GM13977 (cell line): ENCODE measurements around the gene PGAP6.
"Not testable (repeated sequence)": the region's sequence is repeated elsewhere in the genome, so short reads cannot be mapped to it uniquely, and the experiment has no call there.

Experiments
- DNase-seq: peaks from one replicate; pipeline ENCODE4 v3.0.0; 2012; ENCODE audit warnings: low spot score
- in situ Hi-C: fragments of 300-500 bp; cut with MboI; formaldehyde crosslinking; loops from one replicate; pipeline ENCODE4 v1.12.0; 2022; ENCODE audit warnings: low sequenced_read_pairs, low pct_unique_long_range_greater_than_20kb, mixed read lengths, inconsistent platforms; ENCODE audit not compliant: unreplicated experiment
- TF ChIP-seq, protein P1 (sequence below): IDR thresholded peaks from 2 replicates; pipeline ENCODE4 v1.5.1; 2012; ENCODE audit warnings: mild to moderate bottlenecking, control low read depth; ENCODE audit not compliant: insufficient read depth; ENCODE audit errors: extremely low read depth, missing control alignments

PGAP6 gene

DNA sequence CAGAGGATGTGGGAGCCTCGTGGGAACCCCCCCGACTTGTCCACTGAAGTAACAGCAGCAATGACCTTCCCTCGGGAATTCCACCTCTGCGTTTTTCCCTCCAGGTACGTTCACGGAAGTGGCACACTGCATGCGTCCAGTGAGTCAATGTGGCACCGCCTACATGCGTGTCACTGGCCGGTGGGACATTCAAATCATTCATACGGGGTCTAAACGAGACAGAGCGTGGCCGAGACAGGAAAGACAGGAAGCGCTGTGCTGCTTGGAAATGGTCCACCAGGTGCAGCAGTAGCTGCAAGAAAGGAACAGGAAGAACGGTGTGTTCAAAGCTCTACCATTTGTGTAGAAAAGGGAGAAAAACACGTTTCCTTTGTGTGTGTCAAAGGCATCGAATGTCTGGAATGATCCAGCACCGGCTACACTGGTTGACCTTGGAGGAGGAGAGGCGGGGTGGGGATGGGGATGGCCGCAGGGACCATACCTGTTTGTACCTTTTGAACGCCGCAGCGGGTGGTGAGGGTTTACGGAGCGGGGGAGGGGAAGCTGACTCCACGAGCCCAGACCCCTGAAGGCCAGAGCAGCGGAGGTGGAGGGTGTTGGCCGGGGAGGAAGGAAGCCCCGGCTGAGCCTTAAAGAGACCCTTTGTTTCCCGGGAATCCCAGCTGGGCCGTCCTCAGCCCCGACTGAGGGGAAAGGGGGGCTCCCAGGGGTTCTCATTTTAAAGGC lies 1.7 kb upstream of the PGAP6 start:
- TF ChIP-seq, protein P1, sequence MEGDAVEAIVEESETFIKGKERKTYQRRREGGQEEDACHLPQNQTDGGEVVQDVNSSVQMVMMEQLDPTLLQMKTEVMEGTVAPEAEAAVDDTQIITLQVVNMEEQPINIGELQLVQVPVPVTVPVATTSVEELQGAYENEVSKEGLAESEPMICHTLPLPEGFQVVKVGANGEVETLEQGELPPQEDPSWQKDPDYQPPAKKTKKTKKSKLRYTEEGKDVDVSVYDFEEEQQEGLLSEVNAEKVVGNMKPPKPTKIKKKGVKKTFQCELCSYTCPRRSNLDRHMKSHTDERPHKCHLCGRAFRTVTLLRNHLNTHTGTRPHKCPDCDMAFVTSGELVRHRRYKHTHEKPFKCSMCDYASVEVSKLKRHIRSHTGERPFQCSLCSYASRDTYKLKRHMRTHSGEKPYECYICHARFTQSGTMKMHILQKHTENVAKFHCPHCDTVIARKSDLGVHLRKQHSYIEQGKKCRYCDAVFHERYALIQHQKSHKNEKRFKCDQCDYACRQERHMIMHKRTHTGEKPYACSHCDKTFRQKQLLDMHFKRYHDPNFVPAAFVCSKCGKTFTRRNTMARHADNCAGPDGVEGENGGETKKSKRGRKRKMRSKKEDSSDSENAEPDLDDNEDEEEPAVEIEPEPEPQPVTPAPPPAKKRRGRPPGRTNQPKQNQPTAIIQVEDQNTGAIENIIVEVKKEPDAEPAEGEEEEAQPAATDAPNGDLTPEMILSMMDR = no peak
- in situ Hi-C loops = no loop called here
- DNase-seq = no peak

DNA sequence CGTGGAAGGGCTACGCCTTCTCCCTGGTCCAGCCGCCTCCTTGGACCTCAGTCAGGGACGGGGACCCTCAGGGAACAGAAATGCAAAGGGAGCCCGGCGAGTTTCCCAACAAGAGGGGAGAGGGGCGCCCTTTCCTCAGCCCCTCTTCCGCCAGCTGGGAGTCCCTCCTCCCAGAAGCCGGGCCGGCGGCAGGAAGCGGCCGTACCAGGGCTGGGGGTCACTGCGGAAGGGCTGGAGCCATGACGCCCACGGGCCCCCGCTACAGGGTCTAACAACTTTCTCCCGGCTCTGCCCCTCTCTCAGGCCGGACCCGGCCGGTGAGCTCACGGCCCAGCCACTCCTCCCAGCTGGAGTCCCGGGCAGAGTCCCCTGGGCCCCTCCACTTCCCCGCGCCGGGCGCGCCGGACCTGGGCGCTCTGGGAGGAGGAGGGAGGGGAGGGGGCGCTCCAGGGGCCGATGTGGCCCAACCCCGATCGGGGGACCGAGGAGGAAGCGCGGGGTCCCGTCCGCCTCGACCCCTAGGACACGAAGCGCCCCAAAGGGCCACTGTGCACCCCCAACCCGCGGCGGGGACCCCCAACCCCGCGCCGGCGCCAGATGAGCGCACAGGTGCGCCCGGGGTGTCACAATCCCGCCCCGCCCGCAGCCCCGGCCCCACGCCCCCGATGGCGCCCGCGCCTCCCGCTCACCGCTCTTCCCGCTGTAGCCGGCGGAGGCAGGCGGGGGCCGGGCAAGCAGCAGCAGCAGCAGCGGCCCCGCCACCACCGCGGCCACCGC lies 578 bp downstream of the PGAP6 start:
- TF ChIP-seq, protein P1 = no peak
- peak; percentile 59 for DNase-seq
- in situ Hi-C loops = no loop called here

DNA sequence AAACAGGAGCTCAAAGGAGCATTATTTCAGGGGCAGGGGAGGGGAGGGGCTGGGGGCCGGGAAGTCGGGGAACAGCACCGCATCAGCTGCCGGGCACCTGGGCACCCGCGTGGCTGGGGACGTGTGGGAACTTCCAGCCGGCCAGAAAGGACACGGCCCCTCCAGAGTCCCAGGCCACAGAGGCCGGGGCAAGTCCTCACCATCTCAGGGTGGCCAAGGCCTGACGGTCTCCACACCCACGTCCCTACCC lies 1.1 kb downstream of the PGAP6 start:
- TF ChIP-seq, protein P1 = no peak
- no peak for DNase-seq
- in situ Hi-C loops = no loop called here

DNA sequence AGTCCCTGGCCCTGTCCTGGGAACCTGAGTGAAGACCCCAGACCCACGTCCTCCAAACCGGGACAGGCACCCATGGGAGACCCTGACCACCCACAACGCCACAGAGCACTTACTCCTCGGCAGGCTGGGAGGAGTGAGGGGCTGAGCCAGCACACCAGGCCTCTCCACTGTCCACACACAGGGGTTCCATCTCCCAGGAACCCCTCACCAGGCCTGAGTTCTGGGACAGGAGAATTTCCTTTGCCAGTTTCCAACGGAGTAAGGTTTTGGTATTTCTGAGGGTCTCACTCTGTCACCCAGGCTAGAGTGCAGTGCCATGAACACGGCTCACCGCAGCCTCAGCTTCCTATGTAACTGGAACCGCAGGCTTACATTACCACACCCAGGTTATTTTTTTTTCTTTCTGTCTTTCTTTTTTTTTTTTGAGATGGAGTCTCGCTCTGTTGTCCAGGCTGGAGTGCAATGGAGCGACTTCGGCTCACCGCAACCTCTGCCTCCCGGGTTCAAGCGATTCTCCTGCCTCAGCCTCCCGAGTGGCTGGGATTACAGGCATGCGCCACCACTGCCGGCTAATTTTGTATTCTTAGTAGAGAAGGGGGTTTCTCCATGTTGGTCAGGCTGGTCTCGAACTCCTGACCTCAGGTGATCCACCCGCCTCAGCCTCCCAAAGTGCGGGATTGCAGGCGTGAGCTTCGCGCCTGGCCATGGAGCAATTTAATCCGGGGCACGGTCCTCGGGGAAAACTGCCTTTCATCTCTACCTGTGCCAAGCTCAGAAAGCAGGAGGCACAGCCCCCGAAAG lies 1.6 kb downstream of the PGAP6 start:
- DNase-seq = no peak
- in situ Hi-C loops = no loop called here
- TF ChIP-seq, protein P1 = no peak

DNA sequence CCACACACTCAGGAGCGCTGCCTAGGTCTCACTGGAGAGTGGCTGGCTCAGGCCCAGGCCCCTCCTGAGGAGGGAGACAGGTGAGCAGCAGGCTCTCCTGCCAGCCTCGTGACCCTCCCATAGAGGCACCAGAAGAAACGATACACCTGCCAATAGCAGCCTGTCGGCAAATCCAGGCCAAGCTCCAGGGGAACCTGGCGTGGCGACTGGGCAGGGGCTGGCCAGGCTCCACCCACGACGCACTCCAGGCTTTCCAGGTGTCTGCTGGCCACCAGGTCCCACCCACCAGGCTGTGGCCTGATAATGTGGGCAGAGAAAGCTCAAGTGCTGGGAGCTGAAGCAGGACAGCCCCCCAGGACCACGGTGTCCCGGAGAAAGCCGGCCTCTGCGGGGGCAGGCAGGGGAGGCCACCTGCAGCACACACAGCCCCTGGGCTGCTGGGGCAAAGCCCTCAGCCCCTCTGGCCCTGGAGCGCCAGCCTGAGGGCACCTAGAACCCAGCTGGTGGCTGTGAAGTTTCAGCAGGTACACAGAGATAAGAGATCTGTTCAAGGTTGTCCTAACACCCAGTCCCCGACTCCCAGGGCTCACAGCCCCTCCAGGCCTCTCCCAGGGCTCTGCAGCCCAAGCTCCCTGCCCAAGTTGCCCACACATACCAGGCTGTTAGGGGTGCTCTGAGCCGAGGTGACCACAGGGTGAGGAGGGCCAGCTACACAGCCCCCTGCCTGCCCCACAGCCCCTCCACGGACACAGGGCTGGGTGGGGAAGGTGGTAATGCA lies 2.4 kb downstream of the PGAP6 start:
- DNase-seq = no peak
- TF ChIP-seq, protein P1 = no peak
- in situ Hi-C loops = no loop called here

DNA sequence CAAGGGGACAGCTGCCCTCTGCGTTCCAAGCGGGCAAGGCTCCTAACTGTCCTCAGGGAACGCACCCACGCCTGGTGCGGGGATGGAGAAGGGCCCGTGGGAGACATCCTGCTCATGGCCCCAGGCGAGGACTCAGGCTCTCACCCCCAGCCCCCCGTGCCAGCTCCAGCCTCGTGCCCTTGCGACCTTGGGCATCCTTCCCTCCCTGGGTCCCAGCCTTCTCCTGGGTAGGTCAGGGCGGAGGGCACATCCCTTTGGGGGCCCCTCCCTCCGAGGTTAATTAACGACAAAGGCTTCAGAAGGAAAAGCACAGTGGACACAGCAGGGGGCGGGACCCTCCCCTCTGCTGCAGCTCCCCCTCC lies 3.0 kb downstream of the PGAP6 start:
- no peak for DNase-seq
- TF ChIP-seq, protein P1 = no peak
- in situ Hi-C loops = no loop called here

DNA sequence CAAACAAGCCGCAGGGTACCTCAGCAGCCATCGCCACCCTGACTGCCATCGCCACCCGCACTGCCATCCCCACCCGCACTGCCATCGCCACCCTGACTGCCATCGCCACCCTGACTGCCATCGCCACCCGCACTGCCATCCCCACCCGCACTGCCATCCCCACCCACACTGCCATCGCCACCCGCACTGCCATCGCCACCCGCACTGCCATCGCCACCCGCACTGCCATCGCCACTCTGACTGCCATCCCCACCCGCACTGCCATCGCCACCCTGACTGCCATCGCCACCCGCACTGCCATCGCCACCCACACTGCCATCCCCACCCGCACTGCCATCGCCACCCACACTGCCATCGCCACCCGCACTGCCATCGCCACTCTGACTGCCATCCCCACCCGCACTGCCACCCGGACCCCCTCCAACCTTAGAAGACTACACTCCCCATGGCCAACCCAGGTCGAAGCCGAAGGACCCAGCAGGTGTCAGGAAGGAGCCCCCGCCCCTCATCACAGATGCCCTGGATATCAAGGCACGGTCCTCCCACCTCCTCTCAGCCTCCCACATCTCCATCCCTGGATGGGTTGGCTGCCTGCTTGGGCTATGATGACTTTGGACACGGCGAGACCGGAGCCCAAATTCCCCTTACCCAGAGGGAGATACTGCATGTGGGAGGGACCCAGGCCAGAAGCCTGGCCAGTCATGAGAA lies 3.5 kb downstream of the PGAP6 start:
- in situ Hi-C loops, DNase-seq: not testable (repeated sequence)
